OCI-LY1 (cell line): ENCODE results near the gene CHSY1.

Experiments used
- EZH2 ChIP-seq: fragments of 200-600 bp; sonication (generic), shearing (Covaris generic); IDR thresholded peaks from 2 replicates; pipeline ENCODE4 v1.8.0; 2017; ENCODE audit warnings: borderline replicate concordance, mixed run types, mild to moderate bottlenecking, antibody characterized with exemption, low read length, moderate library complexity, mixed read lengths
- TF ChIP-seq, protein P1 (sequence below): fragments of 200-600 bp; sonication (generic), shearing (Covaris generic); IDR thresholded peaks from 2 replicates; pipeline ENCODE4 v1.5.1; 2017; ENCODE audit warnings: mild to moderate bottlenecking, antibody characterized with exemption, low read length, moderate library complexity, mixed read lengths

- TF ChIP-seq, protein P1, sequence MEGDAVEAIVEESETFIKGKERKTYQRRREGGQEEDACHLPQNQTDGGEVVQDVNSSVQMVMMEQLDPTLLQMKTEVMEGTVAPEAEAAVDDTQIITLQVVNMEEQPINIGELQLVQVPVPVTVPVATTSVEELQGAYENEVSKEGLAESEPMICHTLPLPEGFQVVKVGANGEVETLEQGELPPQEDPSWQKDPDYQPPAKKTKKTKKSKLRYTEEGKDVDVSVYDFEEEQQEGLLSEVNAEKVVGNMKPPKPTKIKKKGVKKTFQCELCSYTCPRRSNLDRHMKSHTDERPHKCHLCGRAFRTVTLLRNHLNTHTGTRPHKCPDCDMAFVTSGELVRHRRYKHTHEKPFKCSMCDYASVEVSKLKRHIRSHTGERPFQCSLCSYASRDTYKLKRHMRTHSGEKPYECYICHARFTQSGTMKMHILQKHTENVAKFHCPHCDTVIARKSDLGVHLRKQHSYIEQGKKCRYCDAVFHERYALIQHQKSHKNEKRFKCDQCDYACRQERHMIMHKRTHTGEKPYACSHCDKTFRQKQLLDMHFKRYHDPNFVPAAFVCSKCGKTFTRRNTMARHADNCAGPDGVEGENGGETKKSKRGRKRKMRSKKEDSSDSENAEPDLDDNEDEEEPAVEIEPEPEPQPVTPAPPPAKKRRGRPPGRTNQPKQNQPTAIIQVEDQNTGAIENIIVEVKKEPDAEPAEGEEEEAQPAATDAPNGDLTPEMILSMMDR: no peak
- TF ChIP-seq EZH2: no peak
Observed at GRCh38 chr15:101147181-101147580, 104.7 kb downstream of the CHSY1 start.
